GM21723 (cell line): ENCODE data around the gene FN1.
"Not testable (repeated sequence)": the region's sequence is repeated elsewhere in the genome, so short reads cannot be mapped to it uniquely, and the experiment has no call there.

Source experiments
- ATAC-seq: cut with Tn5 transposase; IDR thresholded peaks from one replicate; pipeline ENCODE4 v1.9.1; 2021; ENCODE audit warnings: mild to moderate bottlenecking, moderate library complexity; ENCODE audit not compliant: unreplicated experiment

FN1 gene

GRCh38 chr2:215409331-215410127 lies 26.3 kb downstream of the FN1 start:
- ATAC-seq: no peak

DNA sequence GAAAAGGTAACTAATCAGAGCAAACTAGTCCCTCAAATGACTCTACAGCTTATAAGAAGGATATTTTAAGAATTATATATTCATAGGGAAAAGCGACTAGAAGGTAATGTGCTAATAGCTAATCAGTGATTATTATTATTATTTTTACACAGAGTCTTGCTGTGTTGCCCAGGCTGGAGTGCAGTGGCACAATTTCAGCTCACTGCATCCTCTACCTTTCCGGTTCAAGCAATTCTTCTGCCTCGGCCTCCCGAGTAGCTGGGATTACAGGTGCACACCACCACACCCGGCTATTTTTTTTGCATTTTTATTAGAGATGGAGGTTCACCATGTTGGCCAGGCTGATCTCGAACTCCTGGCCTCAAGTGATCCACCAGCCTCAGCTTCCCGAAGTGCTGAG lies 27.4 kb downstream of the FN1 start:
- not testable (repeated sequence) for ATAC-seq

- ATAC-seq: no peak
These were observed 28.1 kb downstream of the FN1 start for GRCh38 chr2:215407590-215408264.

DNA sequence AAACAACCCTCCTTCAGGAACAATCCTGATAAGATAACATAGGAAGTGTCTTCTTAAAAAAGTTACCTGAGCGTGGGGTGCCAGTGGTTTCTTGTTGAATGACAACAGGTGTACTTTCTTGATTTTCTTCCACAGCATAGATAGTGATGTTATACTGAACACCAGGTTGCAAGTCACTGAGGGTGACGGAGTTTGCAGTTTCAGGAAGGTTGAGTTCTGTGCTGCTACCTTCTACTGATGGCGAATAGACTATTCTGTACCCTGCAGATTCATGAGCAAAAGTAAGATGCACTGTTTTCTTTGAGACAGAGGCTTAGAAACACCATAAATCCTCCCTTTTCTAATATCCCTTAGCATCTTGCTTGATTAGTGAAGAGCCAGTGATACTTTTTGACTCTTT lies 28.8 kb downstream of the FN1 start:
- ATAC-seq: no peak

GRCh38 chr2:215405722-215406581 lies 29.9 kb downstream of the FN1 start:
- ATAC-seq: no peak

GRCh38 chr2:215404348-215405012 lies 31.4 kb downstream of the FN1 start:
- no peak for ATAC-seq

DNA sequence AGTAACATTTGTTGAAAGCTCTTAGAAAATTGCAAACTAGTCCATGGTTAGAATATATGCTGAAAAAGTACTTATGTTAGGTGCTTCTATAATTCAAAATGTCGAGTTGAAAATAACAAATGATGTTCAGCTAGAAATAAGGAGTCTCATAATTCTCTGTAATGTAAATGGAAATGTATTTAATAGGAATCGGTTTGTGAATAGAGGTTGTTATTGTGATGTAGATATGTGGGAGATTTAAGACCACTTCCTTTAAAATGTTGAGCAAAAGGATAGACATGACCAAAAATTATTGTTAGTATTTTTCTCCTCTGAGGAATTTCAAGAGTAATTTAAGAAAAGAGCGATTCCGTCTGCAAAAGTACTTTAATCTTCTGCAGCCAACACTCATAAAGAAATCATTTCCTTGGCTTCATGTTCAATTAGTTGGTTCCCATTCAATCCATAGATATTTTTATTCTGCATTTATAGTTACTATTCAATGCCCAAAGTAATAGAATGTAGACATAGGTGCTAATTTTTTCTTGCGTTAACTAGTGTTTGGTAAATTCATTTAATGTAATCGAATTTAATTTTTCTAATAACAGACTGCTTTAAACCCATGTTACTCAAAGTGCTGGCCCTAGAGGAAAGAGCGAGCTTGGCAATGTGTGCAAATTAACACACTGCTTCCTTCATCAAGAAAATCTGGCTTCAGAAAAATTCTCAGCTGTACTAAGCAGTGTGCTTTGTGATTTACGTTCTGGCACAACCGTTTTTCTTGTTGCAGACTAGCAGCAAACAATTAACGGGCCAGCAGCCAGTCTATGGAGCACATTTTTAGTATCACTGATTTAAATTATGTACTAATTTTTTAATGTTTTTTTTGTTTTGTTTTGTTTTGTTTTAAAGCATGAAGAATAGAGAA lies 32.2 kb downstream of the FN1 start:
- no peak for ATAC-seq

DNA sequence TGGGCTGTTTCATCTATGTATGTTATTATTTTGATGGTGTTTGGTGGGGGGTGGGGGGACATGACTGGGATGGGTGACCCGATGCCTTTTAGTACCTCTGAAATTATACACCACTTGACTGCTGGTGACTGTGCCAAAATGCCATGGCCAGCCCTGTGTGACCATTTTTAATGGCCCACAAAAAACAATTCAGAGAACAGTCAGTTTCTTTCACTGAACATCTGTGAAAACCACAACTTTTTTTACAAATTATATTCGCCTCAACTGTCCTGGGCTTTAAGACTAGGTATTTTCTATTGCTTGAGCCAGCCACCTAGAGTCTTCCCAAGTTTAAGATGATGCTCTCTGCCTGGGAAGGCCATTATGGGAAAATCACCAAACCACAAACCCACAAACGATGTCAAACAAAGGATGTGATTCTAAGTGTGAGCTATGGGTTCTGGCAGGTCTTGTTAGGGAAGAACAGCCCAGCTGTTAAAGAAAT lies 33.9 kb downstream of the FN1 start:
- ATAC-seq: no peak

DNA sequence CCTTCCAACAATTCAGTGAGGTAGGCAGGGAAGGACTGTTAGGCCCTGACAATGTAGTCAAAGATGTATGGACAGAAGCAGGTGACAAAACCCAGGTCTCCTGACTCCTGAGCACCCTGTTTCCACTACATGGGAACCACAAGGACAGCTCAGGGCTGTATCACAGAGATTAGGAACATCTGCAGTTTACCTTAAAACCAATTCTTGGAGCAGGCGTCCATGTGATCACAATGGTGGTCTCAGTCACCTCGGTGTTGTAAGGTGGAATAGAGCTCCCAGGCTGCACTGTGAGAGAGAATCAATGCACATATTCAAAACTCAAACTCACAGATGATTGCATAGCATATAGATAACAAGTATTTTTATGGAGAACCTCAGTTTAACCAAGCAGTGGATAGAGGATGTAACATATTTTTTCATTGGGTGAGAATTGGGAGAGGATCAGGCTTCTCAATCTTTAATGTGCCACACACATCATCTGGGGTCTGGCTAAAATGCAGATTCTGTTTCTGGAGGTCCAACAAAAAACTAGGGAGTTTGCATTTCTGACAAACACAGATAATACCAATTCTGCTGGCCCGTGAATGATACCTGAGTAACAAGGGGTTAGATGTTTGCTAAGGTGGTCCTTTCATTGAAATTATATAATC lies 36.7 kb downstream of the FN1 start:
- ATAC-seq: no peak

DNA sequence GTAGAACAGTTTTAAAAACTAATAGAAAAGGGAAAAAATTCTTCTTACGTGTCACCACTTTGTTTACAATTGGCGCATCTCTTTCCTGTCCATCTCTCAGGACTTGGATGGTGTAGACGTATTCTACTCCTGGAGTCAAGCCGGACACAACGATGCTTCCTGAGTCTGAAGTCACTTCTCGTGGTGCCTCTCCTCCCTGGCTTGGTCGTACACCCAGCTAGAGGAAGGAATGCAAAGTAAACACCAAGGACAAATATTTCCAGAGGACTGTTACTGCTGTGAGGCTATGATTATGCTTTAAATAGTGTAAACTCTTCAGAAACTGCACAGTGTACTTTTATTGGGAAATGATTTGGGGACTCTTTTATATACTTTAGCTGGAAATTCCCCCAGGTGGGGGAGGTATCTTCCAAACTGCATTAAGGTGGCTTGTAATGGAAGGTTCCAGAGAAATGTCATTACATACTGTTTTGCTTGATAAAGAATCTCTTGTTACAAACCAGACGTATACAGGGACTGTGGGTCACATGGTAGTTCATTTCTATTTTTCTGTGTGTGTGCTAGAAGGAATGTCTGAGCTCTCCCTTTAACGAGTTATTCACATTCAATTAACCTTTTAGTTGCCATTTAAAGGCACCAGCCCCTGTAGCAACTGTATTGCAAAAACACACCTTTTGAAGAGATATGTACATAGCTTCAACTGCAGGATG lies 38.1 kb downstream of the FN1 start:
- no peak for ATAC-seq

GRCh38 chr2:215396595-215397313 lies 39.1 kb downstream of the FN1 start:
- ATAC-seq: no peak

- ATAC-seq: no peak
These were observed 40.0 kb downstream of the FN1 start for GRCh38 chr2:215395687-215396460.

GRCh38 chr2:215394102-215394805 lies 41.6 kb downstream of the FN1 start:
- no peak for ATAC-seq

DNA sequence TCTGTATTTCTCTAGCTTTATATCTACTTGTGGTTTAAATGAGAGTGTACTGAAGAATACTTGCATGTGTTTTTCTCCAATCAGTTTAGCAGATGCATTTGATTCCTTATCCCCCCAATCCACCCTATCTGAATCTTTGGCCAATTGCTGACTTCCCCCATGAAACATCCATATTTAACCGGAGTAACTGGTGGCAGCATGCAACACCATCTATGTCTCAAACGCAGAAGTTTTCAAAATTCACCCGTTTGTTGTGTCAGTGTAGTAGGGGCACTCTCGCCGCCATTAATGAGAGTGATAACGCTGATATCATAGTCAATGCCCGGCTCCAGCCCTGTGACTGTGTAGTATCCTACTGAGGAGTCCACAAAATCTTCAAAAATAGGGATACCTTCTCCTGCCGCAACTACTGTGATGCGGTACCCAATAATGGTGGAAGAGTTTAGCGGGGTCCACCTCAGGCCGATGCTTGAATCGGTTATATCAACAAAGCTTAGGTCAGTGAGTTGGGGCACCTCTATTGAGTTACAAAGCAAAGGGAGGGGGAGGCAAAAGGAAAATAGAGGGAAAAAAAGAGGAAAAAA lies 43.1 kb downstream of the FN1 start:
- no peak for ATAC-seq

GRCh38 chr2:215392164-215392563 lies 43.7 kb downstream of the FN1 start:
- ATAC-seq: no peak

GRCh38 chr2:215391531-215391930 lies 44.3 kb downstream of the FN1 start:
- no peak for ATAC-seq
